NB4 (cell line): ENCODE measurements around the gene TYMP.

Source experiments
- CTCF ChIP-seq: IDR thresholded peaks from one replicate; pipeline ENCODE4 v1.5.1; 2012; ENCODE audit warnings: low read depth, low read length
- POLR2A ChIP-seq: IDR thresholded peaks from 2 replicates; pipeline ENCODE4 v1.6.1; 2011; ENCODE audit warnings: mild to moderate bottlenecking; ENCODE audit not compliant: insufficient read length; ENCODE audit errors: extremely low read depth

- no peak for TF ChIP-seq CTCF
- no peak for TF ChIP-seq POLR2A
These were observed 48.4 kb upstream of the TYMP start, which contains the start of gene CPT1B for GRCh38 chr22:50577987-50578775.
